ENCODE measurements around the gene NCLN.

NCLN gene

GRCh38 chr19:3203805-3204645 is 18.3 kb downstream of the NCLN start:
- no peak overlapping the region for H3K27ac ChIP-seq (replicated peaks)
- H3K27me3 ChIP-seq (ENCODE audit: insufficient read depth, poor library complexity, severe bottlenecking) = no peaks in the 10 kb centered on the region
- H3K4me3 ChIP-seq (replicated peaks; ENCODE audit: insufficient read depth, low read length) = no peak overlapping the region
- TF ChIP-seq SPI1 (IDR thresholded peaks at IDR 0.05; ENCODE audit: borderline replicate concordance, low read depth) = no peak
- TF ChIP-seq GABPA (IDR thresholded peaks at IDR 0.05; ENCODE audit: low read depth) = no peak
- TF ChIP-seq, protein P1, sequence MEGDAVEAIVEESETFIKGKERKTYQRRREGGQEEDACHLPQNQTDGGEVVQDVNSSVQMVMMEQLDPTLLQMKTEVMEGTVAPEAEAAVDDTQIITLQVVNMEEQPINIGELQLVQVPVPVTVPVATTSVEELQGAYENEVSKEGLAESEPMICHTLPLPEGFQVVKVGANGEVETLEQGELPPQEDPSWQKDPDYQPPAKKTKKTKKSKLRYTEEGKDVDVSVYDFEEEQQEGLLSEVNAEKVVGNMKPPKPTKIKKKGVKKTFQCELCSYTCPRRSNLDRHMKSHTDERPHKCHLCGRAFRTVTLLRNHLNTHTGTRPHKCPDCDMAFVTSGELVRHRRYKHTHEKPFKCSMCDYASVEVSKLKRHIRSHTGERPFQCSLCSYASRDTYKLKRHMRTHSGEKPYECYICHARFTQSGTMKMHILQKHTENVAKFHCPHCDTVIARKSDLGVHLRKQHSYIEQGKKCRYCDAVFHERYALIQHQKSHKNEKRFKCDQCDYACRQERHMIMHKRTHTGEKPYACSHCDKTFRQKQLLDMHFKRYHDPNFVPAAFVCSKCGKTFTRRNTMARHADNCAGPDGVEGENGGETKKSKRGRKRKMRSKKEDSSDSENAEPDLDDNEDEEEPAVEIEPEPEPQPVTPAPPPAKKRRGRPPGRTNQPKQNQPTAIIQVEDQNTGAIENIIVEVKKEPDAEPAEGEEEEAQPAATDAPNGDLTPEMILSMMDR (IDR thresholded peaks at IDR 0.05; ENCODE audit: insufficient read depth, low read length) = no peak
- TF ChIP-seq REST (IDR thresholded peaks at IDR 0.05; ENCODE audit: insufficient replicate concordance, low read depth) = no peak
- TF ChIP-seq POLR2AphosphoS5 (IDR thresholded peaks at IDR 0.05; ENCODE audit: low read depth) = no peak
- no peak for DNase-seq (ENCODE audit: low read depth in 1 of 2, low spot score in 1 of 2)

DNA sequence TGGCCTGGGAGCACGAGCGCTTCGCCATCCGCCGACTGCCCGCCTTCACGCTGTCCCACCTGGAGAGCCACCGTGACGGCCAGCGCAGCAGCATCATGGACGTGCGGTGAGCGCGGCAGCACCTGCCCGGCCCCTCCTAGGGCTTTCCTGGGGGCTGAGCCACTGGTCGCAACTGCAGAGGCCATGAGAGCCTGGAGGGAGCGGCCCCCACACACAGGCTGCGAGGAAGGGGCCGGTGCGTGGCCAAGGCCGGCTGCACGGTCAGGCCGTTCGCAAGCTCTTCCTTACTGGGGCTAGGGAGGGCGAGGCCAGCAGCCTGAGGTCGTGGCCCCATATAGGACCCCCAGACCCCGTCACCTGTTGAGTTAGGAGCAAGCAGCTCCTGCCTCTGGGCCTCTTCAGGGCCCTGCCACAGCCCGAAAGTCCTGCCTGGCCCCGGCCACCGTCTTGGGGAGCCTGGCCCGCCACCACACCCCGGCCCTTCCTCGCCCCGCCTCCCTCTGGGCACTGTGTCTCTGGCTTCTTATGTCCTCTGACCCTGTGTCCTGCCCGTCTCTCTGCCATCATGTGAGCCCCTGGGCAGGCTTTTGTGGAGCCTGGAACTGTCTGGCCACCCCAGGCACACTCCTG is 19.0 kb downstream of the NCLN start:
- no peak for DNase-seq (ENCODE audit: low read depth in 1 of 2, low spot score in 1 of 2)
- Histone ChIP-seq H3K4me3 (replicated peaks; ENCODE audit: insufficient read depth, low read length) (no peak overlapping the region), H3K27me3 (ENCODE audit: insufficient read depth, poor library complexity, severe bottlenecking) (no peaks in the 10 kb centered on the region), H3K27ac (replicated peaks) (no peak overlapping the region)
- TF ChIP-seq GABPA (IDR thresholded peaks at IDR 0.05; ENCODE audit: low read depth) = no peak
- TF ChIP-seq, protein P1 (IDR thresholded peaks at IDR 0.05; ENCODE audit: insufficient read depth, low read length) = no peak
- no peak for TF ChIP-seq REST (IDR thresholded peaks at IDR 0.05; ENCODE audit: insufficient replicate concordance, low read depth)
- no peak for TF ChIP-seq POLR2AphosphoS5 (IDR thresholded peaks at IDR 0.05; ENCODE audit: low read depth)
- no peak for TF ChIP-seq SPI1 (IDR thresholded peaks at IDR 0.05; ENCODE audit: borderline replicate concordance, low read depth)

GRCh38 chr19:3206216-3206953 is 20.7 kb downstream of the NCLN start:
- no peak for DNase-seq (ENCODE audit: low read depth in 1 of 2, low spot score in 1 of 2)
- Histone ChIP-seq H3K27ac (replicated peaks) (no peak overlapping the region), H3K4me3 (replicated peaks; ENCODE audit: insufficient read depth, low read length) (no peak overlapping the region), H3K27me3 (ENCODE audit: insufficient read depth, poor library complexity, severe bottlenecking) (no peaks in the 10 kb centered on the region)
- TF ChIP-seq, protein P1 (IDR thresholded peaks at IDR 0.05; ENCODE audit: insufficient read depth, low read length) = no peak
- TF ChIP-seq REST (IDR thresholded peaks at IDR 0.05; ENCODE audit: insufficient replicate concordance, low read depth) = no peak
- no peak for TF ChIP-seq SPI1 (IDR thresholded peaks at IDR 0.05; ENCODE audit: borderline replicate concordance, low read depth)
- no peak for TF ChIP-seq POLR2AphosphoS5 (IDR thresholded peaks at IDR 0.05; ENCODE audit: low read depth)
- TF ChIP-seq GABPA (IDR thresholded peaks at IDR 0.05; ENCODE audit: low read depth) = no peak

Data from HL-60 (cell line).